HG02759 (cell line): ENCODE measurements around the gene SMIM45.
A peak's percentile ranks its signal among the peaks of the same experiment; 100 is the strongest.
"Not testable (repeated sequence)": the region's sequence is repeated elsewhere in the genome, so short reads cannot be mapped to it uniquely, and the experiment has no call there.

Experiments
- ATAC-seq: cut with Tn5 transposase; IDR thresholded peaks from one replicate; pipeline ENCODE4 v1.9.1; 2021; ENCODE audit warnings: mild to moderate bottlenecking, moderate library complexity; ENCODE audit not compliant: unreplicated experiment

The SMIM45 gene

GRCh38 chr22:41933411-41934177, 18.4 kb upstream of the SMIM45 start:
- ATAC-seq, result no peak

GRCh38 chr22:41934284-41935014, 17.5 kb upstream of the SMIM45 start:
- ATAC-seq, result no peak

- no peak for ATAC-seq
These were observed 17.0 kb upstream of the SMIM45 start for GRCh38 chr22:41935015-41935351.

- ATAC-seq, result no peak
These were observed 16.4 kb upstream of the SMIM45 start for GRCh38 chr22:41935509-41935908.

GRCh38 chr22:41936894-41937169, 15.1 kb upstream of the SMIM45 start:
- no peak for ATAC-seq

GRCh38 chr22:41939981-41940831, 11.7 kb upstream of the SMIM45 start:
- peak; percentile 59 for ATAC-seq

GRCh38 chr22:41940832-41941765, 10.9 kb upstream of the SMIM45 start:
- peak; percentile 35 for ATAC-seq

- no peak for ATAC-seq
These were observed 8.2 kb upstream of the SMIM45 start for GRCh38 chr22:41943661-41944209.

- peak; percentile 81 for ATAC-seq
These were observed 5.1 kb upstream of the SMIM45 start, which contains the start of gene CENPM for GRCh38 chr22:41946629-41947423. CENPM (minus strand) TSS chr22:41947152; CDS start chr22:41947076, 76 bp downstream.

- ATAC-seq, result no peak
These were observed 4.4 kb upstream of the SMIM45 start for GRCh38 chr22:41947424-41948080.

GRCh38 chr22:41948142-41948541, 3.8 kb upstream of the SMIM45 start:
- no peak for ATAC-seq

GRCh38 chr22:41948928-41949296, 3.0 kb upstream of the SMIM45 start:
- not testable (repeated sequence) for ATAC-seq

GRCh38 chr22:41949297-41949965, 2.5 kb upstream of the SMIM45 start:
- ATAC-seq, result no peak

- no peak for ATAC-seq
These were observed 763 bp downstream of the SMIM45 start for GRCh38 chr22:41952713-41953112.

GRCh38 chr22:41957941-41958556, 6.1 kb downstream of the SMIM45 start:
- ATAC-seq, result no peak

GRCh38 chr22:41963453-41964111, 11.6 kb downstream of the SMIM45 start:
- ATAC-seq, result no peak

GRCh38 chr22:41964112-41964491, 12.2 kb downstream of the SMIM45 start:
- ATAC-seq, result no peak

GRCh38 chr22:41966225-41966606, 14.3 kb downstream of the SMIM45 start:
- ATAC-seq, result no peak
